ENCODE results near the gene PCK1. TPM values are rescaled to one million over a fixed set of nuclear protein-coding genes. Genes with fewer than 3 reads are reported as not detected.

PCK1 gene
- total and polyA plus RNA-seq, 2 experiments from 2014 or later, result not detected

GRCh38 chr20:57584768-57585461 is 24.0 kb downstream of the PCK1 start:
- no peak overlapping the region for H2AFZ ChIP-seq
- no peak for DNase-seq
- no peak overlapping the region for H3K4me2 ChIP-seq (ENCODE audit: unreplicated experiment)
- no peaks in the 10 kb centered on the region for H3K4me1 ChIP-seq (ENCODE audit: insufficient read depth)
- H3K27ac ChIP-seq, result no peak overlapping the region
- no peaks in the 10 kb centered on the region for H4K20me1 ChIP-seq (ENCODE audit: insufficient read depth)
- in situ Hi-C loops (cut with MboI), result no loop called here
- WGBS, 2 experiments (ENCODE audit: low coverage in 1 of 2, low lambda C conversion rate in 2 of 2, missing lambda C conversion rate in 2 of 2), result 38 to 44% methylated on average over 8 of the region's 8 CpGs
- no peak overlapping the region for H3K4me3 ChIP-seq
- H3K9ac ChIP-seq, result no peak overlapping the region
- H3K27me3 ChIP-seq (replicated peaks; ENCODE audit: insufficient read depth), result peaks cover 60% of the 10 kb centered on the region
- no peaks in the 10 kb centered on the region for H3K9me3 ChIP-seq (ENCODE audit: low read depth)
- H3K79me2 ChIP-seq (ENCODE audit: insufficient read depth), result no peaks in the 10 kb centered on the region
- TF ChIP-seq EZH2 (IDR thresholded peaks at IDR 0.05; ENCODE audit: insufficient read depth, poor library complexity, severe bottlenecking), result no peak
- TF ChIP-seq EZH2phosphoT487 (IDR thresholded peaks at IDR 0.05; ENCODE audit: insufficient read depth, low read depth), result no peak
- no peaks in the 10 kb centered on the region for H3K9me2 ChIP-seq (ENCODE audit: insufficient read depth)
- H3K36me3 ChIP-seq (ENCODE audit: low read depth), result no peaks in the 10 kb centered on the region
- no peaks in the 10 kb centered on the region for H3F3A ChIP-seq (ENCODE audit: insufficient read depth)

GRCh38 chr20:57585466-57586213 is 24.7 kb downstream of the PCK1 start:
- no peaks in the 10 kb centered on the region for H4K20me1 ChIP-seq (ENCODE audit: insufficient read depth)
- no peak overlapping the region for H3K4me3 ChIP-seq
- no peaks in the 10 kb centered on the region for H3K79me2 ChIP-seq (ENCODE audit: insufficient read depth)
- H3K36me3 ChIP-seq (ENCODE audit: low read depth), result no peaks in the 10 kb centered on the region
- H3K4me1 ChIP-seq (ENCODE audit: insufficient read depth), result no peaks in the 10 kb centered on the region
- H2AFZ ChIP-seq, result no peak overlapping the region
- 34 to 41% methylated on average over 15 to 17 of the region's 17 CpGs for WGBS, 2 experiments (ENCODE audit: low coverage in 1 of 2, low lambda C conversion rate in 2 of 2, missing lambda C conversion rate in 2 of 2)
- DNase-seq, result no peak
- H3F3A ChIP-seq (ENCODE audit: insufficient read depth), result no peaks in the 10 kb centered on the region
- H3K9me3 ChIP-seq (ENCODE audit: low read depth), result no peaks in the 10 kb centered on the region
- in situ Hi-C loops (cut with MboI), result no loop called here
- peaks cover 53% of the 10 kb centered on the region for H3K27me3 ChIP-seq (replicated peaks; ENCODE audit: insufficient read depth)
- H3K27ac ChIP-seq, result no peak overlapping the region
- no peak overlapping the region for H3K4me2 ChIP-seq (ENCODE audit: unreplicated experiment)
- no peaks in the 10 kb centered on the region for H3K9me2 ChIP-seq (ENCODE audit: insufficient read depth)
- no peak for TF ChIP-seq EZH2phosphoT487 (IDR thresholded peaks at IDR 0.05; ENCODE audit: insufficient read depth, low read depth)
- no peak for TF ChIP-seq EZH2 (IDR thresholded peaks at IDR 0.05; ENCODE audit: insufficient read depth, poor library complexity, severe bottlenecking)
- no peak overlapping the region for H3K9ac ChIP-seq

- DNase-seq, result no peak
- no peak overlapping the region for H3K4me2 ChIP-seq (ENCODE audit: unreplicated experiment)
Observed at GRCh38 chr20:57586370-57586793, 25.5 kb downstream of the PCK1 start.

GRCh38 chr20:57586943-57587277 is 26.0 kb downstream of the PCK1 start:
- H2AFZ ChIP-seq, result no peak overlapping the region
- no peak overlapping the region for H3K27ac ChIP-seq
- H3K9me2 ChIP-seq (ENCODE audit: insufficient read depth), result no peaks in the 10 kb centered on the region
- no peaks in the 10 kb centered on the region for H3K36me3 ChIP-seq (ENCODE audit: low read depth)
- H3K4me2 ChIP-seq (ENCODE audit: unreplicated experiment), result no peak overlapping the region
- peaks cover 40% of the 10 kb centered on the region for H3K27me3 ChIP-seq (replicated peaks; ENCODE audit: insufficient read depth)
- no peaks in the 10 kb centered on the region for H3K9me3 ChIP-seq (ENCODE audit: low read depth)
- no peaks in the 10 kb centered on the region for H3K4me1 ChIP-seq (ENCODE audit: insufficient read depth)
- in situ Hi-C loops (cut with MboI), result no loop called here
- no peak overlapping the region for H3K4me3 ChIP-seq
- 62 to 66% methylated on average over 10 of the region's 10 CpGs for WGBS, 2 experiments (ENCODE audit: low coverage in 1 of 2, low lambda C conversion rate in 2 of 2, missing lambda C conversion rate in 2 of 2)
- no peaks in the 10 kb centered on the region for H3K79me2 ChIP-seq (ENCODE audit: insufficient read depth)
- TF ChIP-seq EZH2 (IDR thresholded peaks at IDR 0.05; ENCODE audit: insufficient read depth, poor library complexity, severe bottlenecking), result no peak
- DNase-seq, result no peak
- H3F3A ChIP-seq (ENCODE audit: insufficient read depth), result no peaks in the 10 kb centered on the region
- no peaks in the 10 kb centered on the region for H4K20me1 ChIP-seq (ENCODE audit: insufficient read depth)
- no peak overlapping the region for H3K9ac ChIP-seq

More at GRCh38 chr20:57586370-57586793, 25.5 kb downstream of the PCK1 start:
- no peaks in the 10 kb centered on the region for H4K20me1 ChIP-seq (ENCODE audit: insufficient read depth)
- 32 to 36% methylated on average over 7 to 8 of the region's 8 CpGs for WGBS, 2 experiments (ENCODE audit: low coverage in 1 of 2, low lambda C conversion rate in 2 of 2, missing lambda C conversion rate in 2 of 2)
- no peak overlapping the region for H2AFZ ChIP-seq
- no peaks in the 10 kb centered on the region for H3K36me3 ChIP-seq (ENCODE audit: low read depth)
- in situ Hi-C loops (cut with MboI), result no loop called here
- H3K79me2 ChIP-seq (ENCODE audit: insufficient read depth), result no peaks in the 10 kb centered on the region
- H3K4me1 ChIP-seq (ENCODE audit: insufficient read depth), result no peaks in the 10 kb centered on the region
- no peaks in the 10 kb centered on the region for H3F3A ChIP-seq (ENCODE audit: insufficient read depth)
- no peaks in the 10 kb centered on the region for H3K9me3 ChIP-seq (ENCODE audit: low read depth)
- peaks cover 45% of the 10 kb centered on the region for H3K27me3 ChIP-seq (replicated peaks; ENCODE audit: insufficient read depth)
- TF ChIP-seq EZH2phosphoT487 (IDR thresholded peaks at IDR 0.05; ENCODE audit: insufficient read depth, low read depth), result no peak
- TF ChIP-seq EZH2 (IDR thresholded peaks at IDR 0.05; ENCODE audit: insufficient read depth, poor library complexity, severe bottlenecking), result no peak
- no peak overlapping the region for H3K4me3 ChIP-seq
- no peak overlapping the region for H3K27ac ChIP-seq
- no peak overlapping the region for H3K9ac ChIP-seq
- H3K9me2 ChIP-seq (ENCODE audit: insufficient read depth), result no peaks in the 10 kb centered on the region

Data from GM23248 (cell line).